Measurements from ENCODE around the gene ELAVL4. TPM values are rescaled to one million over a fixed set of nuclear protein-coding genes. Genes with fewer than 3 reads are reported as not detected.

Gene ELAVL4
- total RNA-seq, 1 donor from 2014 or later = not detected

DNA sequence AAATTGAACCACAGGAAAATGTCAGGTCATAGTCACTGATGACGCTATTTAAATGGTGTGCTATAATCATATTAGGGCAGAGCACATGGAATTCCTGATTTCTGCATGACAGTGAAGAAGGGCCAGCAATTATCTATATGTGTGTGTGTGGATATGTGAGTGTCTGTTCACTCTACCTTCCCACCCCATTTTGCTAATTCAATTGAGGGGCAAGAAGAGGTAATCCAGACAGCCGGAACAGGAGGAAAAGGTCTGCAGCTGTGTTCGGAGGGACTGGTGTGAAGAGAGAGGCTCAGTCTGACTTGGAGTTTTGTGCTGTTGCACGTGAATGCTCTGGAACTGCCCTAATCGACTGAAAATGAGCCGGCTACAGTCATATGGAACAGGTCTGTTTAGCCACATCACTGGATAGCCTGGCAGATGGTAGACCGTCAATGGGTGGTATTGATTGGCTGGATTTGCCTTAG is 5.1 kb upstream of the ELAVL4 start:
- peaks cover 5% of the 10 kb centered on the region for H3K27me3 Mint-ChIP-seq (ENCODE audit: insufficient read depth)
- intact Hi-C loops (cut with micrococcal nuclease) = no loop called here
- H3K9me3 Mint-ChIP-seq = no peaks in the 10 kb centered on the region
- no peaks in the 10 kb centered on the region for H3K36me3 Mint-ChIP-seq (ENCODE audit: low read depth)
- no peak overlapping the region for H3K27ac Mint-ChIP-seq
- H3K4me1 Mint-ChIP-seq (ENCODE audit: low read depth) = no peaks in the 10 kb centered on the region
- H3K4me3 Mint-ChIP-seq = no peak overlapping the region
- DNase-seq (ENCODE audit: low spot score) = no peak

DNA sequence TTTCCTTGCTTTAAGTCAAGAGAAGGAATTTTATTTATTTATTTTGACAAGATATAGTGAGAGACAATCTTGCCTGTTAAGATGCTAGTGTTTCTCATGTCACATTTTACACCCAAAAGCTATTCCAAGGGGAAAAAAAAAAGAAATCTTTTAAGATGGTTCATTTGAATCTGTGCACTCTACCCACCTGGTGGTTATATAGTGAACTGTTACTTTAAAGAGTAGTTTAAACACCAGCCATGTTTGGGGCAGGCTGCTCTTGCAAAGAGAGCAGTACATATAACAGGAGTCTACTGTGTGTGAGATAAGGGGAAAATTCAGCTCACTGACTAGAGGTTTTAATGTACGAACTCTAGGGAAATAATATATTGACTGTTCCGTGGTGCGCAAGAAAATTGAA is 3.3 kb upstream of the ELAVL4 start:
- Mint-ChIP-seq H3K36me3 (ENCODE audit: low read depth) (no peaks in the 10 kb centered on the region), H3K27ac (no peak overlapping the region), H3K4me1 (ENCODE audit: low read depth) (peaks cover 11% of the 10 kb centered on the region), H3K4me3 (no peak overlapping the region), H3K9me3 (no peaks in the 10 kb centered on the region), H3K27me3 (ENCODE audit: insufficient read depth) (peaks cover 20% of the 10 kb centered on the region)
- intact Hi-C loops (cut with micrococcal nuclease) = no loop called here
- DNase-seq (ENCODE audit: low spot score) = no peak

DNA sequence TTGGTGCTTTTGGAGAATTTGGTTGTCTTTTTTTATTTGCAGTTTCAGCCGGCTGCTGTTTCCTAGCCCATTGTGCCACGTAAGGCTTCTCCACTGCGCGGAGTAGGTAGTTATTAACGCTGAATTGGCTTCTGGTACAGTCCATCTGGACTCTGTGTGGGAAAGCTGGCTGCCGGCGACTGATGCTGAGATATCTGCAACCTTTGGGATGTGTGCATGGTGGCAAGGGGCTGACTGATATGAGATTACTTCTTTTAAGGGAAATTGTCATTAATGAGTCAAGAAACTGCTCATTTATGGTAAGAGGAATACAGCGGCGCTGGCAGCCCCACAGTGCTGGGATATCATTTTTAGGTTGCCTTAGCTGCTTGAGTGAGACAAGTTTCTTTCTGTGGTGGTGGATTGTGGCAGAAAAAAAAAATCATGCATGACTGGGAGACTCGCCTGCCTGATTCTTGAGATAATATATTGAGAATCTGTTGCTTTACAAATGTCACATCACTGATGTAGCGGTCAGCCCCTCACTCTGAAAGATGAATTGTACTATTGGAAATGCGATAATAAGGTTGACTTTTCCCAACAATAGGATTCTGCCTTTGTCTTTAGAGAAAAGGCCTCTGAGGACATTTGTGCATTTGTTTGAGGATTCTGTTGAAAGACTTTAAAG is 2.5 kb upstream of the ELAVL4 start:
- intact Hi-C loops (cut with micrococcal nuclease) = no loop called here
- H3K36me3 Mint-ChIP-seq (ENCODE audit: low read depth) = no peaks in the 10 kb centered on the region
- DNase-seq (ENCODE audit: low spot score) = no peak
- peaks cover 15% of the 10 kb centered on the region for H3K4me1 Mint-ChIP-seq (ENCODE audit: low read depth)
- H3K27ac Mint-ChIP-seq = no peak overlapping the region
- H3K27me3 Mint-ChIP-seq (ENCODE audit: insufficient read depth) = peaks cover 28% of the 10 kb centered on the region
- no peaks in the 10 kb centered on the region for H3K9me3 Mint-ChIP-seq
- no peak overlapping the region for H3K4me3 Mint-ChIP-seq

DNA sequence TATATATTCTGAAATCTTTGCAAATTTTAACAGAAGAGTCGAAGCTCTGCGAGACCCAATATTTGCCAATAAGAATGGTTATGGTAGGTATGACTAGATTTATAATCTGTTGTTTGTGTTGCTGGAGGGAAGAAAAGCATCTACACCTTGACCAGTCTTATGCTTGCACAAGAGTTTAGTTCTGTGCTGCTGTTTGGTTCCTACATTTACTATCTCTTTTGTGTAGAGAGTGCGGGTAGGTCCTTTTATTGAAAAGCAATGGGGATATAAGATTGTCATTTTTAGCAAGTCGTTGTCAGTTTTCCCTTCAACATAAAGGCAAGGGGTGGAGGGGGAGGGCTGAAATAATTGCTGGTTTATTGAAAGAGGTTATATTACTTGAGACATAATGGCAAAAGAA is 396 bp downstream of the ELAVL4 start:
- Mint-ChIP-seq H3K27ac (no peak overlapping the region), H3K4me1 (ENCODE audit: low read depth) (peaks cover 15% of the 10 kb centered on the region)

DNA sequence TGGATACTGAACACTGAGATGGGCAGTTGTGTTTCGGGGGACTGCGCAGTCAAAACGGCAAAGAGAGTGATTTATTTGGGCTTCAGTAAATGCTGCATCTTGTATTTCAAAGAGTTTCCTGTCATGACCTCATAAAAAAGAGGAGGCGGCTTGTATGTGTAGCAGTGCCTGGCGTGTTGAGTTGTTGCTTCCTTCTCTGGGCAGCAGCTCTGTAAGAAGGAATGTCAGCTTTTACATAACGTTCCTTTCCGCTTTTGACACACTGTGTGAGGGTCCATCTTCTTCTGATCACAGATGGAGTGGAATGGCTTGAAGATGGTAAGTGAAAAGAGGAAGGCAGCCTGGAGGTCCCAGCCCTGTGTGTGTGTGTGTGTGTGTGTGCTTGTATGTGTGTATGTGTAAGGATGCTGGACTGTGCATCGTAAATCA is 941 bp downstream of the ELAVL4 start:
- DNase-seq (ENCODE audit: low spot score) = no peak
- no peak overlapping the region for H3K27ac Mint-ChIP-seq
- intact Hi-C loops (cut with micrococcal nuclease) = no loop called here
- H3K4me1 Mint-ChIP-seq (ENCODE audit: low read depth) = peaks cover 15% of the 10 kb centered on the region
- peaks cover 35% of the 10 kb centered on the region for H3K27me3 Mint-ChIP-seq (ENCODE audit: insufficient read depth)
- H3K9me3 Mint-ChIP-seq = no peaks in the 10 kb centered on the region
- H3K36me3 Mint-ChIP-seq (ENCODE audit: low read depth) = no peaks in the 10 kb centered on the region
- H3K4me3 Mint-ChIP-seq = no peak overlapping the region

More for the DNA sequence above, 396 bp downstream of the ELAVL4 start:
- H3K27me3 Mint-ChIP-seq (ENCODE audit: insufficient read depth) = peaks cover 35% of the 10 kb centered on the region
- no peak for DNase-seq (ENCODE audit: low spot score)
- intact Hi-C loops (cut with micrococcal nuclease) = no loop called here
- no peak overlapping the region for H3K4me3 Mint-ChIP-seq
- H3K36me3 Mint-ChIP-seq (ENCODE audit: low read depth) = no peaks in the 10 kb centered on the region
- H3K9me3 Mint-ChIP-seq = no peaks in the 10 kb centered on the region

DNA sequence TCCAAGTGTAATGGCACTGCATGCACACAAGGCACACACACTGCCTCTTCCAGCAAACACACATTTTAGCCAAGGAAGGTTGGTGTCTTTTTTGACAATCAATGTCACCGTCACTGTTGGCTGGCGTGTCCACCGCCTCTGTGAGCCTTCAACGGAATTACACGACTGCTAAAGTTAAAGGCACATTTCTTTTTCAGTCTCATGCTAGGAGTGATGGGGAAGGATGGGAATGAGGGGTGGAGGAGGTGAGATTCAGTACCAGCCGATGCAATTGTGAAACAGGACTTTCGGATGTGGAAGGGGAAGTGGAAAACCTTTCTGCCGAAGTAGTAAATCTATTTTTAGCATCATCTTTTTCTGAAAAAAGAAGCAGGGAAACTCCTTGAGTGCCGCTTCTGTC is 1.4 kb downstream of the ELAVL4 start:
- intact Hi-C loops (cut with micrococcal nuclease) = no loop called here
- no peak for DNase-seq (ENCODE audit: low spot score)
- Mint-ChIP-seq H3K9me3 (no peaks in the 10 kb centered on the region), H3K36me3 (ENCODE audit: low read depth) (no peaks in the 10 kb centered on the region), H3K27ac (no peak overlapping the region), H3K27me3 (ENCODE audit: insufficient read depth) (peaks cover 35% of the 10 kb centered on the region), H3K4me3 (no peak overlapping the region), H3K4me1 (ENCODE audit: low read depth) (peaks cover 15% of the 10 kb centered on the region)

DNA sequence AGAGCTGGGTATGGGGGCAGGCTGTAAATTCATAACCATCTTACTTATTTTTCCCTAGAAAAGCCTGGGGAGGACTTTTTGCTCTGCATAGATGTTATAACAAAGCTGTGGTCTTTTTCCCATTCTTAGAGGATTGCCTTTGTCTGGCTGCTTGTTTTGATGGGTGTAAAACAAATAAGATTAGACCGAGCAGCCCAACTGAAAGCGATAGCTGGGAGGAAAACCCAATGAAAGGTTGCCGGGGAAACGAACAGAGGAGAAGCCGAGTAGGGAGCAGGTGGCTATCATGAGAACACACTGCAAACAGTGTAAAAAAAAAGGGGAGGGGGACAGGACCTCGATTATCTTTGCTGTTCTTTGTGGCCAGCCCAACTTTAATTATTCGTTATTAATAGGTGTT is 1.9 kb downstream of the ELAVL4 start:
- Mint-ChIP-seq H3K4me1 (ENCODE audit: low read depth) (peaks cover 15% of the 10 kb centered on the region), H3K36me3 (ENCODE audit: low read depth) (no peaks in the 10 kb centered on the region), H3K27me3 (ENCODE audit: insufficient read depth) (peaks cover 35% of the 10 kb centered on the region), H3K9me3 (no peaks in the 10 kb centered on the region), H3K4me3 (no peak overlapping the region), H3K27ac (no peak overlapping the region)
- intact Hi-C loops (cut with micrococcal nuclease) = no loop called here
- DNase-seq (ENCODE audit: low spot score) = no peak

DNA sequence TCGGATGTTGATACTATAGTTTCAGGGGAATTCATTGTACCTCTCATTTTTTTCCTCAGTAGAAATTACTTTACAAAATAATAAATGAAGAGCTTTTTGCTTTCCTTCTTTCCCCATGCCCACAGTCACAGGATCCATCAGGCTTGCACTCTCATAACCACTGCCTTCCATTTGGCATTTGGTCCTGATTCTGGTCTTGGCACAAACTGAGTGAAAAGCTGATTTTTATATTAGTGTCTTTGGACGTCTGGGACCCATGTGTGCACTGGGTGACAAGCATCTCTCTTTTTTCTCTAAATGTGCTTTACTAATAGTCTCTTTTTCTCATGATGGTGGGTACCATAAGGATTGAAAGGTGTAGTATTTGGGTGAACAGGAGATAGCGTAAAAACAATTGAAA is 2.8 kb downstream of the ELAVL4 start:
- intact Hi-C loops (cut with micrococcal nuclease) = no loop called here
- H3K27ac Mint-ChIP-seq = no peak overlapping the region
- peaks cover 15% of the 10 kb centered on the region for H3K4me1 Mint-ChIP-seq (ENCODE audit: low read depth)
- no peaks in the 10 kb centered on the region for H3K36me3 Mint-ChIP-seq (ENCODE audit: low read depth)
- H3K27me3 Mint-ChIP-seq (ENCODE audit: insufficient read depth) = peaks cover 35% of the 10 kb centered on the region
- DNase-seq (ENCODE audit: low spot score) = no peak
- no peak overlapping the region for H3K4me3 Mint-ChIP-seq
- no peaks in the 10 kb centered on the region for H3K9me3 Mint-ChIP-seq

DNA sequence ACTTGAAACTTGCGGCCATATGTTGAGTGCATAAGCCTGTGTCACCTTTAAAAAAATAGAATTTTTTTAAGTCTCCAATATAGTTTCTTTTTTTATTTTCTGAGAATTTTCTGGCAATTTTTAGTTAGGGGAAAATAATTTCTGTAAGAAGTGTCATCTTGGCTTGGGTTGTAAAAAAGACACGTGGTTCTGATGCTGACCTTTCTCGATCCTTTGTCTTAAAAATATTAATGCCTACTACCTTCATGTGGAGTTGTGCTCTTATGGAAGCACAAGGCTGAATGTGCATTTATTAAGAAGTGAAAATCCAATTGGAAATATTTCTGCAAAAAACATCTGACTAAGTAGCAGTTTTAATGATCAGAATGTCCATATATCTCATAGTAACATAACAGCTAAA is 3.5 kb downstream of the ELAVL4 start:
- DNase-seq (ENCODE audit: low spot score) = no peak
- peaks cover 15% of the 10 kb centered on the region for H3K4me1 Mint-ChIP-seq (ENCODE audit: low read depth)
- no peak overlapping the region for H3K27ac Mint-ChIP-seq
- H3K27me3 Mint-ChIP-seq (ENCODE audit: insufficient read depth) = peaks cover 35% of the 10 kb centered on the region
- no peak overlapping the region for H3K4me3 Mint-ChIP-seq
- intact Hi-C loops (cut with micrococcal nuclease) = no loop called here
- no peaks in the 10 kb centered on the region for H3K36me3 Mint-ChIP-seq (ENCODE audit: low read depth)
- H3K9me3 Mint-ChIP-seq = no peaks in the 10 kb centered on the region

DNA sequence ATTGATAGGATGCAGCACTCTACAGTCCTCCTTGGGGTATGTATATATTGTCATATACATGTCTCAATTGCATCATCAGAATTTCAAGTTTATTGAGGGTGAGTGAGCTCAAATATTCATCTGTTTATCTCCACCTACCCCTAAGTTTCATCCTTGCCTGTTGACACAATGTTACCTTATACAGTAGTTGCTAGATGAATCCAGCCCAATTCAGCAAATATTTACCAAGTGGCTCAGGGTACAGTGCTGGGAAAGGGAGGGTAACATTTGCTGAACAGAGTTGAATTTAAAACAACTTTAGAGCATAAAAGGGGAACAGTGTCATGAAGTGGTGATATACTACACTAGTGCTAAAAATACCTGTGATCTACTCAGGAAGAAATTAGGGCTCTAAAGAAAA is 14.4 kb downstream of the ELAVL4 start:
- H3K4me3 Mint-ChIP-seq = no peak overlapping the region
- H3K4me1 Mint-ChIP-seq (ENCODE audit: low read depth) = no peaks in the 10 kb centered on the region
- DNase-seq (ENCODE audit: low spot score) = no peak
- intact Hi-C loops (cut with micrococcal nuclease) = no loop called here
- H3K27ac Mint-ChIP-seq = no peak overlapping the region
- H3K36me3 Mint-ChIP-seq (ENCODE audit: low read depth) = no peaks in the 10 kb centered on the region
- H3K9me3 Mint-ChIP-seq = no peaks in the 10 kb centered on the region
- H3K27me3 Mint-ChIP-seq (ENCODE audit: insufficient read depth) = peaks cover 2% of the 10 kb centered on the region

DNA sequence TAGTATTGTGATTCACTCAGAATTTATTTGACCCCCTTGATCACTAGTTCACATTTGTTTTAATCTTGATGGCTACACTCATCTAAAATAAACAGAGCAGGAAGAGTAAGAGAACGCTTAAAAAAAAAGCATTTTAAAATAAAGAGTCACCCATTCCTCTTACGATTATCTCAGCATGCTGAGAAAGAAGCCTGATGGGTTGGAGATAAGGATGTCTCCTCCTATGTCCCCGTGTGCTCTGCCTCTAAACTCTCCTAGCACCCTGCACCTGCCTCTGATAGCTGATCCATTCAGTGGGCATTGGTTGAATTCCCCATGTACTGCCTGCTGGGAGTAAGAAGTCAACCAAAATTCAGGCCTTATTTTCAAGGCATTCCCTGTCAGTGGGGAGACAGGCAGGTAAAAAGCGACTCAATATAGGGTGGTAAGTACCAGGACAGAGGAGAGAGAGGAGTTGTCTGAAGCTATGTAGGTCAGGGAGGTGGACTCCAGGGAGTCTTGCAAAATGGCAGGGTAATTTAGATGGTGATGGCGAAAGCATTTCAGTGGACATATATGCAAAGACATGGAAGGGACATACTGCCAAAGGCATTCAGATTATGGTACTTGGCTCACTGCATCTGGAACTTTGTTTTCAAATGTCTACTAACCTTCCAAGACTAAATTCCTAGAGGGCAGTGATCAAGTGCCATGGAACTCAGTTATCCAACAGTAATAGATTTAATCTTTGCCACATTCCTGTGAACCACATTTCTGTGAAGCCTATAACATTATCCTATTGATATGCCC is 18.4 kb downstream of the ELAVL4 start:
- Mint-ChIP-seq H3K27ac (no peak overlapping the region), H3K4me3 (no peak overlapping the region), H3K27me3 (ENCODE audit: insufficient read depth) (no peaks in the 10 kb centered on the region), H3K4me1 (ENCODE audit: low read depth) (no peaks in the 10 kb centered on the region), H3K36me3 (ENCODE audit: low read depth) (no peaks in the 10 kb centered on the region), H3K9me3 (no peaks in the 10 kb centered on the region)
- intact Hi-C loops (cut with micrococcal nuclease) = no loop called here
- no peak for DNase-seq (ENCODE audit: low spot score)

DNA sequence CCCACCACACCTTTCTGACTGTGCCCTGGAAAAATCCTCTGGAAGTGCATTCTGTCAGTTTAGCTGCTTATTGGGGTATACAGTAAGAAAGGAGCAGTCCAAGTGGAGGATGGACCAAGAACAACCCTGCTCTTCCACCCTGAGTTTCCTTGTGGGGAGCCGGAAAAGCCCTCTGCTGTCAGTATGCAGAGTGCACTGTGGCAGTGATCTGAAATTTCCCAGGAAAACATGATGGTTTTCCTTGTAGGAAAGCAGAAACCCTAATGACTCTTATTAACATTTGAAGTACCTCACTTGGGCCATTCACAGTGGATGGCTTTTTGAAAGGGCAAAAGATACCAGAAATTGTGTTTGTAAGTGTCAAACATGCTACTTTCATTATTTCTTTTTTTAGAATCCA is 20.5 kb downstream of the ELAVL4 start:
- H3K4me1 Mint-ChIP-seq (ENCODE audit: low read depth) = no peaks in the 10 kb centered on the region
- H3K36me3 Mint-ChIP-seq (ENCODE audit: low read depth) = no peaks in the 10 kb centered on the region
- H3K4me3 Mint-ChIP-seq = no peak overlapping the region
- peaks cover 3% of the 10 kb centered on the region for H3K27me3 Mint-ChIP-seq (ENCODE audit: insufficient read depth)
- no peak overlapping the region for H3K27ac Mint-ChIP-seq
- intact Hi-C loops (cut with micrococcal nuclease) = no loop called here
- no peaks in the 10 kb centered on the region for H3K9me3 Mint-ChIP-seq
- DNase-seq (ENCODE audit: low spot score) = no peak

DNA sequence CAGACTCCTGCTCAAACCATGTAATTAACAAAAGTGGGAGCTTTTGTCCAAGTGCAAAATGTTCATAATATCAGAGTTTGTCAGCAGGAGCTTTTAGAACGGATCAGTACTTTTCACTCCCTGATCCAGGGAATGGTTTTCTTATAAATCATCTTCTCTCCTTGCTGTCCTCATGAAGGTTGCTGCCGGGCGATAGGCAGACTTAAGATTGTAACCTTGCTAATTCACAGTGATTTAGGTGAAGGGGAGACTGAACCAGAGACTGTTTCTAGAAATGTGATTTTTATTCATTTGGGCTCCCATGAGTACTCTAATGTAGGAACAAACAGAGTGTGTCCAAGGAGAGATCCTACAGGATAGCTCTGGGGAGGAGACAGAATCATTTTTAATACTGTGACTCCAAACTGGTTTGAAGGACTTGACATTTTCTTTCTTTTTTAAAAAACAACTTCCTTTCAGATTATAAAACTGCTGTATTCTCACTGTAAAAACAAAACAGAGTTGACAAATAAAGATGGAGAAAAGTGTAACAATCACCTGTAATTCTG is 23.7 kb downstream of the ELAVL4 start:
- Mint-ChIP-seq H3K27ac (no peak overlapping the region), H3K36me3 (ENCODE audit: low read depth) (no peaks in the 10 kb centered on the region), H3K9me3 (no peaks in the 10 kb centered on the region), H3K4me3 (no peak overlapping the region), H3K27me3 (ENCODE audit: insufficient read depth) (peaks cover 5% of the 10 kb centered on the region), H3K4me1 (ENCODE audit: low read depth) (no peaks in the 10 kb centered on the region)
- intact Hi-C loops (cut with micrococcal nuclease) = no loop called here
- no peak for DNase-seq (ENCODE audit: low spot score)

Measured in activated T-helper 1 cell treated with anti-CD3 and anti-CD28 coated beads, Interleukin-12 subunit alpha, Interleukin-12 subunit beta, Interleukin-2, Interleukin-4 antibody, amounts not matched to agents 30 ng/mL and 10 ng/mL and 1 ng/mL, durations not matched to agents 14 hours and 24 hours and 36 hours (primary cell).